GM12864 (cell line): ENCODE results near the gene DLX2.
"Not testable (repeated sequence)": the region's sequence is repeated elsewhere in the genome, so short reads cannot be mapped to it uniquely, and the experiment has no call there.

Experiments
- DNase-seq: peaks from one replicate; pipeline ENCODE4 v3.0.0-alpha.2; 2011; ENCODE audit warnings: low read depth
- H3K4me3 ChIP-seq: 2 replicates; pipeline ENCODE4 v1.5.1; 2011; ENCODE audit warnings: mild to moderate bottlenecking, low read depth, low read length, control low read depth
- CTCF ChIP-seq: IDR thresholded peaks from 2 replicates; pipeline ENCODE4 v1.5.1; 2011; ENCODE audit warnings: low read depth, mild to moderate bottlenecking, moderate library complexity, low read length, control low read depth, inconsistent platforms; ENCODE audit errors: missing control alignments

Gene DLX2

GRCh38 chr2:172072706-172073105 is 30.0 kb downstream of the DLX2 start:
- DNase-seq, result no peak
- no peak for TF ChIP-seq CTCF

GRCh38 chr2:172072303-172072702 is 30.4 kb downstream of the DLX2 start:
- no peak for TF ChIP-seq CTCF
- DNase-seq, result no peak
- no peak overlapping the region for H3K4me3 ChIP-seq

More at GRCh38 chr2:172072706-172073105, 30.0 kb downstream of the DLX2 start:
- H3K4me3 ChIP-seq, result no peak overlapping the region

- no peak for TF ChIP-seq CTCF
- no peak overlapping the region for H3K4me3 ChIP-seq
These were observed 31.8 kb downstream of the DLX2 start for GRCh38 chr2:172070936-172071335.

GRCh38 chr2:172067905-172068304 is 34.8 kb downstream of the DLX2 start:
- not testable (repeated sequence) for H3K4me3 ChIP-seq, DNase-seq

More at GRCh38 chr2:172070936-172071335, 31.8 kb downstream of the DLX2 start:
- DNase-seq, result no peak

- no peak for DNase-seq
These were observed 36.3 kb downstream of the DLX2 start for GRCh38 chr2:172066394-172066886.

GRCh38 chr2:172065111-172065510 is 37.6 kb downstream of the DLX2 start:
- TF ChIP-seq CTCF, result no peak
- no peak overlapping the region for H3K4me3 ChIP-seq
- DNase-seq, result no peak

More at GRCh38 chr2:172066394-172066886, 36.3 kb downstream of the DLX2 start:
- no peak overlapping the region for H3K4me3 ChIP-seq
- no peak for TF ChIP-seq CTCF

GRCh38 chr2:172063446-172063845 is 39.3 kb downstream of the DLX2 start:
- no peak for DNase-seq
- H3K4me3 ChIP-seq, result no peak overlapping the region
- TF ChIP-seq CTCF, result no peak
